GM12891 (cell line): ENCODE measurements around the gene IL20RA. TPM values are rescaled to one million over a fixed set of nuclear protein-coding genes. Genes with fewer than 3 reads are reported as not detected.
A peak's percentile ranks its signal among the peaks of the same experiment; 100 is the strongest.

ENCODE experiments used
- DNase-seq: peaks from one replicate; pipeline ENCODE4 v3.0.0; 2011; ENCODE audit warnings: low spot score; ENCODE audit not compliant: insufficient read length
- FAIRE-seq: peaks from 2 replicates; lab custom pipeline; 2011; peaks lifted over from hg19 to GRCh38; lab: Jason Lieb, UNC
- PAX5 ChIP-seq: IDR thresholded peaks from 2 replicates; pipeline ENCODE4 v1.6.1; 2011; ENCODE audit warnings: low read length, moderate library complexity, mild to moderate bottlenecking; ENCODE audit not compliant: insufficient read depth, severe bottlenecking
- POLR2A ChIP-seq: IDR thresholded peaks from 2 replicates; pipeline ENCODE4 v1.6.1; 2011; ENCODE audit warnings: low read depth, low read length, control low read depth
- POLR2AphosphoS5 ChIP-seq: IDR thresholded peaks from 2 replicates; pipeline ENCODE4 v1.6.1; 2011; ENCODE audit warnings: low read depth, low read length, control low read depth
- POU2F2 ChIP-seq: IDR thresholded peaks from 2 replicates; pipeline ENCODE4 v1.6.1; 2011; ENCODE audit warnings: low read depth, mild to moderate bottlenecking, control low read depth, low read length, moderate library complexity
- SPI1 ChIP-seq: IDR thresholded peaks from 2 replicates; pipeline ENCODE4 v1.6.1; 2011; ENCODE audit warnings: low read depth, low read length, control low read depth
- TAF1 ChIP-seq: IDR thresholded peaks from 2 replicates; pipeline ENCODE4 v1.6.1; 2011; ENCODE audit warnings: low read depth, low read length, control low read depth
- polyA plus RNA-seq: library from polyadenylated mRNA; unstranded; fragments of >200 nt; gene quantifications from one replicate; pipeline ENCODE4 v1.2.1, GENCODE V29; 2012; ENCODE audit warnings: low read depth, missing spikeins, inconsistent platforms; ENCODE audit not compliant: missing spikeins

The IL20RA gene
- 0.03 TPM for polyA plus RNA-seq

GRCh38 chr6:137044366-137045221, at the start of gene IL20RA:
IL20RA (minus strand) TSS chr6:137044965; CDS start chr6:137044728, 237 bp downstream.
- FAIRE-seq (peak; percentile 52), DNase-seq (peak; percentile 37)
- TF ChIP-seq SPI1 (no peak), TAF1 (no peak), POLR2AphosphoS5 (no peak), POLR2A (no peak), POU2F2 (no peak), PAX5 (no peak)

DNA sequence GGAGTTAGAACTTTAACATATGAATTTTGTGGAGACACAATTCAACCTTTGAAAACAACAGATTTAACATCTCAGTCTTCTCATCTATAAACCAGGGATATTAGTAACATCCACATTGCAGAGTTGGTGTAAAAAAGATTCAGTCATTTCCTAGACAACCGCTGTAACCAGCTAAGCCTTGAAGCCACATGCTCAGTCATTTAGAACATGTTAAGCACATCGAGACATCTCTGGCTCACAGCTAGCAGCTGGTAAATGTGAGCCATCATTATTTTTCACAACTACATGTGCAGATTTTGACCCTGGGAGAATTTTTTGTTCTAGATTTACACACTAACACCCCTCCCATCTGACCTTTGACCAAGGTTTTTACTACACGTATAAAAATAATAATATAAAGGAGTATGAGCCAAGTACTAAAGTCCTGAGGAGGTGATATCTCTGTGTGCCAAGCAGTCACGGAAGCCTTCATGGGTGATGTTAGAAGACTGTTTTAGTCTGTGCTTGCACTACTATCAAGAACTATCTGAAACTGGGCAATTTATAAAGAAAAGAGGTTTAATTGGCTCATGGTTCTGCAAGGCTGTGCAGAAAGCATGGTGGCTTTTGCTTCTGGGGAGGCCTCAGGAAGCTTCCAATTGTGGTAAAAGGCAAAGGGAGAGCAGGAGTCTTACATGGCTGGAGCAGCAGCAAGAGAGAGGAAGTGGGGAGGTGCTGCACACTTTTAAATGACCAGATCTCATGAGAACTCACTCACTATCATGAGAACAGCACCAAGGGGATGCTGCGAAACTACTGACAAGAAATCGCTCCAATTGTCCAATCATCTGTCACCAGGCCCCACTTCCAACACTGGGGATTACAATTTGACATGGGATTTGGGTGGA, 48.7 kb upstream of the IL20RA start:
- peak; percentile 70 for FAIRE-seq
- TF ChIP-seq POLR2AphosphoS5 (no peak), TAF1 (no peak), SPI1 (peak; percentile 79), PAX5 (no peak)

DNA sequence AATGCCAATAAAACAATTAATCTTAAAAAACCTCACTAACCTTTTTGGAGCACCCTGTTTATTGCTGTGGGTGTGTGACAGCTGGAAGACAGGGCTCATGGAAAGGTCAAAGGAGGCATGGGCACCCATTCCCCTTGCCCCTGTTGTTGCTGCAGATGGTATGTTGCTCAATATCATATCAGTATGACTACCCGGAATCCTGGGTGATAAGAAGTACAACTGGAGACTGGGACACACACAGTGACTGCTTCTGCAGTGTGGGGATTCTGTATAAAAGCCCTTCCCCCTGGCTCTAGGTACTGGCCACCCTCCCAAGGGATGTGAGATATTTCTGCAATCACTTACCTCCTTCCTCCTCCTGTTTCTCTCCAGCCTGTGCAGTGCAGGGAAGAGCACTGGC, 47.3 kb upstream of the IL20RA start:
- TF ChIP-seq POLR2A = no peak
- TF ChIP-seq TAF1 = no peak
- no peak for TF ChIP-seq SPI1
- TF ChIP-seq POLR2AphosphoS5 = no peak
- TF ChIP-seq POU2F2 = no peak
- no peak for TF ChIP-seq PAX5
- no peak for FAIRE-seq

More for the DNA sequence above, 48.7 kb upstream of the IL20RA start:
- no peak for DNase-seq

GRCh38 chr6:137089305-137089704, 44.5 kb upstream of the IL20RA start:
- no peak for TF ChIP-seq POU2F2
- TF ChIP-seq TAF1 = no peak
- no peak for TF ChIP-seq SPI1
- TF ChIP-seq POLR2A = no peak
- no peak for TF ChIP-seq PAX5
- TF ChIP-seq POLR2AphosphoS5 = no peak
- DNase-seq (no peak), FAIRE-seq (no peak)

More for the DNA sequence above, 47.3 kb upstream of the IL20RA start:
- DNase-seq = no peak

DNA sequence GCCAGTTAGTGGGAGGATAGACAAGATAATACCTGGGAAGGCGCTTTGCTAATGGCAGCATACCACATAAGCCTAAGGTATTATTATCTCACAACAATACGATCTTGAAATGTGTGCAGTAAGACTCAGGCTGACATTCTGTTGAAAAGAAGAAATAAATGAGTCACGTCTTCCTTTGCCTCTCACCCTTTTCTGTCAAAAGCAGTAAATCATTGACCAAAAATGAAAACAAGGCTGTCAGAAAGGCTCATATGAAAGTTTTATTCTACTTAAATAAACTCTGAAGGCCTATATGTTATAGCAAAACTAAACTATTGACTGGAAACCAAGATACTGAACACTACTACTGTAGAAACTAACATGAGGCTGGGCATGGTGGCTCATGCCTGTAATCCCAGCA, 43.1 kb upstream of the IL20RA start:
- DNase-seq = no peak
- TF ChIP-seq POU2F2 (no peak), TAF1 (no peak), POLR2A (no peak), SPI1 (no peak), POLR2AphosphoS5 (no peak), PAX5 (no peak)
- peak; percentile 9 for FAIRE-seq

- TF ChIP-seq POLR2A (no peak), PAX5 (no peak), POLR2AphosphoS5 (no peak)
- DNase-seq (no peak), FAIRE-seq (peak; percentile 52)
These were observed 41.3 kb upstream of the IL20RA start for GRCh38 chr6:137086031-137086430.

- DNase-seq (no peak), FAIRE-seq (peak; percentile 67)
- TF ChIP-seq POLR2A (no peak), POLR2AphosphoS5 (no peak), PAX5 (no peak), SPI1 (no peak; the same call in 1 of the 2 replicates), TAF1 (no peak), POU2F2 (no peak)
These were observed 40.3 kb upstream of the IL20RA start for GRCh38 chr6:137084865-137085617.

- no peak for TF ChIP-seq SPI1
- no peak for TF ChIP-seq POU2F2
- TF ChIP-seq POLR2AphosphoS5 = no peak
- no peak for TF ChIP-seq PAX5
- no peak for TF ChIP-seq POLR2A
- no peak for TF ChIP-seq TAF1
- FAIRE-seq = no peak
- DNase-seq = no peak
These were observed 39.3 kb upstream of the IL20RA start for GRCh38 chr6:137084090-137084489.

GRCh38 chr6:137081997-137082396, 37.2 kb upstream of the IL20RA start:
- FAIRE-seq (no peak), DNase-seq (no peak)
- TF ChIP-seq TAF1 = no peak
- TF ChIP-seq POLR2AphosphoS5 = no peak
- TF ChIP-seq POU2F2 = no peak
- TF ChIP-seq PAX5 = no peak
- no peak for TF ChIP-seq SPI1
- no peak for TF ChIP-seq POLR2A
